Mesodermal cell (in vitro differentiated cells): Measurements from ENCODE around the gene SPAG6.
"Not testable (repeated sequence)": the region's sequence is repeated elsewhere in the genome, so short reads cannot be mapped to it uniquely, and the experiment has no call there.

Experiments
- H3K27ac ChIP-seq: 2 replicates; pipeline ENCODE4 v1.7.0; 2013; ENCODE audit warnings: mild to moderate bottlenecking, low read depth, low read length, moderate library complexity; ENCODE audit not compliant: severe bottlenecking
- H3K36me3 ChIP-seq: 2 replicates; pipeline ENCODE4 v1.7.1; 2013; ENCODE audit warnings: mild to moderate bottlenecking, low read length, moderate library complexity; ENCODE audit not compliant: control insufficient read depth, insufficient read depth
- H3K4me1 ChIP-seq: one replicate; pipeline ENCODE4 v1.7.1; 2013; ENCODE audit warnings: mild to moderate bottlenecking, low read length; ENCODE audit not compliant: insufficient read depth, control insufficient read depth, poor library complexity, severe bottlenecking
- H3K4me3 ChIP-seq: 2 replicates; pipeline ENCODE4 v1.7.0; 2013; ENCODE audit warnings: low read length, control low read depth, mild to moderate bottlenecking; ENCODE audit not compliant: insufficient read depth, poor library complexity, severe bottlenecking; ENCODE audit errors: extremely low read depth
- H3K9me3 ChIP-seq: 2 replicates; pipeline ENCODE4 v1.7.1; 2013; ENCODE audit warnings: mild to moderate bottlenecking, low read length, moderate library complexity; ENCODE audit not compliant: control insufficient read depth
- WGBS, 2 experiments: methylation state at CpG; one replicate each; pipeline ENCODE4 v1.1.5; 2013; ENCODE audit warnings: missing lambda C conversion rate in 2 of 2; ENCODE audit not compliant: insufficient coverage in 2 of 2; 5-methylcytosine and 5-hydroxymethylcytosine counted together

The SPAG6 gene

GRCh38 chr10:22379059-22379458 lies 33.8 kb downstream of the SPAG6 start:
- Histone ChIP-seq H3K36me3 (no peaks in the 10 kb centered on the region), H3K27ac (no peak overlapping the region), H3K4me3 (no peak overlapping the region), H3K4me1 (peaks cover 2% of the 10 kb centered on the region), H3K9me3 (no peaks in the 10 kb centered on the region)
- 50 to 82% methylated on average over 2 of the region's 3 CpGs for WGBS, 2 experiments

GRCh38 chr10:22381262-22381661 lies 36.0 kb downstream of the SPAG6 start:
- Histone ChIP-seq H3K27ac (no peak overlapping the region), H3K9me3 (no peaks in the 10 kb centered on the region), H3K4me3 (no peak overlapping the region), H3K36me3 (no peaks in the 10 kb centered on the region), H3K4me1 (peaks cover 2% of the 10 kb centered on the region)
- WGBS, 2 experiments = 50 to 100% methylated on average over 1 of the region's 4 CpGs

- 83 to 89% methylated on average over 1 of the region's 1 CpG for WGBS, 2 experiments
- Histone ChIP-seq H3K9me3 (no peaks in the 10 kb centered on the region), H3K4me3 (no peak overlapping the region), H3K27ac (no peak overlapping the region), H3K36me3 (no peaks in the 10 kb centered on the region), H3K4me1 (peaks cover under 1% of the 10 kb centered on the region)
These were observed 41.2 kb downstream of the SPAG6 start for GRCh38 chr10:22386503-22386902.

GRCh38 chr10:22389856-22390589 lies 44.7 kb downstream of the SPAG6 start:
- Histone ChIP-seq H3K9me3 (no peaks in the 10 kb centered on the region), H3K27ac (no peak overlapping the region), H3K4me1 (no peaks in the 10 kb centered on the region), H3K4me3 (no peak overlapping the region), H3K36me3 (no peaks in the 10 kb centered on the region)
- 86% methylated on average over 1 of the region's 6 CpGs; no CpG with 5 or more reads in 1 of the 2 experiments for WGBS, 2 experiments

GRCh38 chr10:22391600-22391999 lies 46.3 kb downstream of the SPAG6 start:
- Histone ChIP-seq H3K36me3 (no peaks in the 10 kb centered on the region), H3K4me1 (no peaks in the 10 kb centered on the region), H3K9me3 (no peaks in the 10 kb centered on the region), H3K27ac (no peak overlapping the region), H3K4me3 (no peak overlapping the region)
- 77 to 92% methylated on average over 3 to 5 of the region's 5 CpGs for WGBS, 2 experiments

- not testable (repeated sequence) for H3K4me3 ChIP-seq, H3K36me3 ChIP-seq, H3K9me3 ChIP-seq, H3K27ac ChIP-seq, H3K4me1 ChIP-seq
- 80% methylated on average over 1 of the region's 2 CpGs; no CpG with 5 or more reads in 1 of the 2 experiments for WGBS, 2 experiments
These were observed 50.9 kb downstream of the SPAG6 start for GRCh38 chr10:22396195-22396594.

- not testable (repeated sequence) for H3K27ac ChIP-seq, H3K9me3 ChIP-seq, H3K4me1 ChIP-seq, H3K4me3 ChIP-seq, H3K36me3 ChIP-seq
- no CpG with 5 or more reads among the region's 5 CpGs for WGBS, 2 experiments
These were observed 61.6 kb downstream of the SPAG6 start for GRCh38 chr10:22406916-22407315.

GRCh38 chr10:22410394-22410793 lies 65.1 kb downstream of the SPAG6 start:
- Histone ChIP-seq H3K4me3 (no peak overlapping the region), H3K4me1 (no peaks in the 10 kb centered on the region), H3K36me3 (no peaks in the 10 kb centered on the region), H3K9me3 (no peaks in the 10 kb centered on the region), H3K27ac (no peak overlapping the region)
- WGBS, 2 experiments = 58 to 71% methylated on average over 1 of the region's 1 CpG

- WGBS, 2 experiments = 100% methylated on average over 1 of the region's 5 CpGs; no CpG with 5 or more reads in 1 of the 2 experiments
- H3K27ac ChIP-seq = no peak overlapping the region
These were observed 65.5 kb downstream of the SPAG6 start for GRCh38 chr10:22410846-22411245.

GRCh38 chr10:22414146-22414545 lies 68.8 kb downstream of the SPAG6 start:
- Histone ChIP-seq H3K36me3 (no peaks in the 10 kb centered on the region), H3K27ac (no peak overlapping the region), H3K9me3 (no peaks in the 10 kb centered on the region), H3K4me1 (no peaks in the 10 kb centered on the region), H3K4me3 (no peak overlapping the region)
- no CpG with 5 or more reads among the region's 3 CpGs for WGBS, 2 experiments

More at GRCh38 chr10:22410846-22411245, 65.5 kb downstream of the SPAG6 start:
- Histone ChIP-seq H3K4me1 (no peaks in the 10 kb centered on the region), H3K4me3 (no peak overlapping the region), H3K36me3 (no peaks in the 10 kb centered on the region), H3K9me3 (no peaks in the 10 kb centered on the region)

GRCh38 chr10:22415072-22415471 lies 69.8 kb downstream of the SPAG6 start:
- Histone ChIP-seq H3K27ac (no peak overlapping the region), H3K36me3 (no peaks in the 10 kb centered on the region), H3K4me3 (no peak overlapping the region), H3K4me1 (no peaks in the 10 kb centered on the region), H3K9me3 (no peaks in the 10 kb centered on the region)
- WGBS, 2 experiments = 100% methylated on average over 1 of the region's 2 CpGs; no CpG with 5 or more reads in 1 of the 2 experiments
